Kidney epithelial cell (primary cell): Measurements from ENCODE around the gene ZNF358. TPM values are rescaled to one million over a fixed set of nuclear protein-coding genes. Genes with fewer than 3 reads are reported as not detected.

Experiments
- DNase-seq: peaks from one replicate; pipeline ENCODE4 v3.0.0-alpha.2; 2010; ENCODE audit warnings: low read depth
- H3K27me3 ChIP-seq: 2 replicates; pipeline ENCODE4 v1.6.0; 2011; ENCODE audit warnings: low read length; ENCODE audit not compliant: control insufficient read depth, insufficient read depth
- H3K36me3 ChIP-seq: 2 replicates; pipeline ENCODE4 v1.5.1; 2011; ENCODE audit warnings: low read length; ENCODE audit not compliant: control insufficient read depth, insufficient read depth
- H3K4me3 ChIP-seq: 2 replicates; pipeline ENCODE4 v1.5.1; 2011; ENCODE audit warnings: low read depth, mild to moderate bottlenecking, control low read depth, low read length
- CTCF ChIP-seq: IDR thresholded peaks from 2 replicates; pipeline ENCODE4 v1.5.1; 2011; ENCODE audit warnings: mild to moderate bottlenecking, moderate library complexity, low read length, control low read depth, inconsistent platforms; ENCODE audit not compliant: insufficient read depth, poor library complexity, severe bottlenecking
- total RNA-seq: library from RNA; depleted of rRNA; stranded (reverse); fragments of >200 nt; gene quantifications from 2 replicates; pipeline ENCODE4 v1.2.3, GENCODE V29; 2015

ZNF358 gene
- total RNA-seq, 1 donor from 2014 or later: 67.4 TPM

GRCh38 chr19:7478173-7478842, 37.6 kb upstream of the ZNF358 start:
- TF ChIP-seq CTCF: no peak
- DNase-seq: no peak
- H3K36me3 ChIP-seq: no peaks in the 10 kb centered on the region

GRCh38 chr19:7478843-7479227, 37.1 kb upstream of the ZNF358 start:
- no peak for DNase-seq
- Histone ChIP-seq H3K4me3 (no peak overlapping the region), H3K36me3 (no peaks in the 10 kb centered on the region), H3K27me3 (no peaks in the 10 kb centered on the region)
- TF ChIP-seq CTCF: no peak

More at GRCh38 chr19:7478173-7478842, 37.6 kb upstream of the ZNF358 start:
- Histone ChIP-seq H3K4me3 (no peak overlapping the region), H3K27me3 (no peaks in the 10 kb centered on the region)

- Histone ChIP-seq H3K36me3 (no peaks in the 10 kb centered on the region), H3K4me3 (no peak overlapping the region), H3K27me3 (no peaks in the 10 kb centered on the region)
- no peak for TF ChIP-seq CTCF
- no peak for DNase-seq
Measured at GRCh38 chr19:7480222-7480969, 35.5 kb upstream of the ZNF358 start.

GRCh38 chr19:7480970-7481255, 35.0 kb upstream of the ZNF358 start:
- H3K27me3 ChIP-seq: no peaks in the 10 kb centered on the region
- no peaks in the 10 kb centered on the region for H3K36me3 ChIP-seq
- DNase-seq: no peak
- TF ChIP-seq CTCF: no peak
- no peak overlapping the region for H3K4me3 ChIP-seq

- no peak for TF ChIP-seq CTCF
- no peak overlapping the region for H3K4me3 ChIP-seq
- H3K36me3 ChIP-seq: no peaks in the 10 kb centered on the region
- H3K27me3 ChIP-seq: no peaks in the 10 kb centered on the region
- DNase-seq: no peak
Measured at GRCh38 chr19:7482584-7483439, 33.1 kb upstream of the ZNF358 start.
